Measurements from ENCODE around the gene MICALL1.

The MICALL1 gene

GRCh38 chr22:37891926-37892325, 14.2 kb upstream of the MICALL1 start:
- Histone ChIP-seq H3K36me3 (ENCODE audit: control insufficient read depth, insufficient read depth, low read length) (no peaks in the 10 kb centered on the region), H3K9ac (no peak overlapping the region), H3K9me3 (ENCODE audit: control insufficient read depth, low read length) (no peaks in the 10 kb centered on the region), H3K4me3 (ENCODE audit: low read depth, low read length) (no peak overlapping the region), H2AFZ (no peak overlapping the region), H3K79me2 (no peaks in the 10 kb centered on the region), H3K4me2 (ENCODE audit: low read length) (no peak overlapping the region), H3K27ac (peak overlapping the region; percentile 98), H3K27me3 (ENCODE audit: control insufficient read depth, insufficient read depth, low read length) (no peaks in the 10 kb centered on the region), H3K4me1 (peaks cover 49% of the 10 kb centered on the region)
- TF ChIP-seq, protein P1, sequence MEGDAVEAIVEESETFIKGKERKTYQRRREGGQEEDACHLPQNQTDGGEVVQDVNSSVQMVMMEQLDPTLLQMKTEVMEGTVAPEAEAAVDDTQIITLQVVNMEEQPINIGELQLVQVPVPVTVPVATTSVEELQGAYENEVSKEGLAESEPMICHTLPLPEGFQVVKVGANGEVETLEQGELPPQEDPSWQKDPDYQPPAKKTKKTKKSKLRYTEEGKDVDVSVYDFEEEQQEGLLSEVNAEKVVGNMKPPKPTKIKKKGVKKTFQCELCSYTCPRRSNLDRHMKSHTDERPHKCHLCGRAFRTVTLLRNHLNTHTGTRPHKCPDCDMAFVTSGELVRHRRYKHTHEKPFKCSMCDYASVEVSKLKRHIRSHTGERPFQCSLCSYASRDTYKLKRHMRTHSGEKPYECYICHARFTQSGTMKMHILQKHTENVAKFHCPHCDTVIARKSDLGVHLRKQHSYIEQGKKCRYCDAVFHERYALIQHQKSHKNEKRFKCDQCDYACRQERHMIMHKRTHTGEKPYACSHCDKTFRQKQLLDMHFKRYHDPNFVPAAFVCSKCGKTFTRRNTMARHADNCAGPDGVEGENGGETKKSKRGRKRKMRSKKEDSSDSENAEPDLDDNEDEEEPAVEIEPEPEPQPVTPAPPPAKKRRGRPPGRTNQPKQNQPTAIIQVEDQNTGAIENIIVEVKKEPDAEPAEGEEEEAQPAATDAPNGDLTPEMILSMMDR (IDR thresholded peaks at IDR 0.05): no peak

DNA sequence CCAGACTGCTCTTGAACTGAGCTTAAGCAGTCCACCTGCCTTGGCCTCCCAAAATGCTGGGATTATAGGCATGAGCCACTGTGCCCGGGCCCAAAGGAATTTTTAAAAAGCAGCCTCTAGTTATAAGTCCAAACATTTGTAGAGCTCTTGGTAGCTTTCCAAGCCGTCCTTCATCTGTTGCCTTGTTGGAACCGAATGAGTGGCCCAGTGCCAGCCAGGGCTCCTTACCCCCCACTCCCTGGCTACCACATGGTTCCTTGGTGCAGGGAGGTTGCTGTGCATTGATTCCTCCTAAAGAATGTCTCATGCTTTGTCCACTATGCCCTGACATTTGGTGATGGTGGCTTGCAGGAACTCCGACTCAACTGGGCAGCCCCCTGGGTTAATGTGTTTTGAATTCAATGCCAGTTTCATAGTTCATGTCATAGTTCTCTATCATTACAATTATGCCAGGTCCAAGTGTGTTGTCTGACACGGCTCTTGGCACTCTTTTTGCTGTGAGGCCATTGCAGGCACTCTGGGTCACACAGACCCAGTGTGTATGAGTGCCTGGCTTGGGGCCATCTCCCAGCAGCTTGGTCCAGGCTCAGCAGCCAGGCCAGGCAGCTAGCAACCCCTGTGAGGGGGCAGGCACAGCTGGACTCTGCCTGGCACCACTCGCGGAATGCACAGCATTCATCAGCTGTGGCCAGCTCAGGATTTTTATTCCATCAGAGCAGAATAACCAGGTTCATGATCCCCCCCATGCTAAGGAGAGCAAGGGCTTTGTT, 13.3 kb upstream of the MICALL1 start:
- no peaks in the 10 kb centered on the region for H3K27me3 ChIP-seq (ENCODE audit: control insufficient read depth, insufficient read depth, low read length)
- H3K79me2 ChIP-seq: no peaks in the 10 kb centered on the region
- H3K4me1 ChIP-seq: peaks cover 48% of the 10 kb centered on the region
- H3K4me2 ChIP-seq (ENCODE audit: low read length): peak overlapping the region; percentile 2
- no peaks in the 10 kb centered on the region for H3K36me3 ChIP-seq (ENCODE audit: control insufficient read depth, insufficient read depth, low read length)
- H3K9ac ChIP-seq: no peak overlapping the region
- H2AFZ ChIP-seq: no peak overlapping the region
- TF ChIP-seq, protein P1 (IDR thresholded peaks at IDR 0.05): no peak
- H3K27ac ChIP-seq: peak overlapping the region; percentile 98
- H3K9me3 ChIP-seq (ENCODE audit: control insufficient read depth, low read length): no peaks in the 10 kb centered on the region
- H3K4me3 ChIP-seq (ENCODE audit: low read depth, low read length): no peak overlapping the region

- Histone ChIP-seq H3K27ac (peak overlapping the region; percentile 98), H3K4me1 (peaks cover 48% of the 10 kb centered on the region), H3K9me3 (ENCODE audit: control insufficient read depth, low read length) (no peaks in the 10 kb centered on the region), H2AFZ (no peak overlapping the region), H3K4me3 (ENCODE audit: low read depth, low read length) (no peak overlapping the region), H3K9ac (no peak overlapping the region), H3K79me2 (no peaks in the 10 kb centered on the region), H3K36me3 (ENCODE audit: control insufficient read depth, insufficient read depth, low read length) (no peaks in the 10 kb centered on the region), H3K4me2 (ENCODE audit: low read length) (peak overlapping the region; percentile 2), H3K27me3 (ENCODE audit: control insufficient read depth, insufficient read depth, low read length) (no peaks in the 10 kb centered on the region)
- TF ChIP-seq, protein P1 (IDR thresholded peaks at IDR 0.05): no peak
These were observed 12.5 kb upstream of the MICALL1 start for GRCh38 chr22:37893583-37893983.

GRCh38 chr22:37894939-37895670, 11.0 kb upstream of the MICALL1 start:
- Histone ChIP-seq H3K9ac (no peak overlapping the region), H3K27ac (peak overlapping the region; percentile 98), H3K4me1 (peaks cover 48% of the 10 kb centered on the region)

More at GRCh38 chr22:37894939-37895670, 11.0 kb upstream of the MICALL1 start:
- peak overlapping the region; percentile 17 for H3K4me2 ChIP-seq (ENCODE audit: low read length)
- H3K79me2 ChIP-seq: no peaks in the 10 kb centered on the region
- TF ChIP-seq, protein P1 (IDR thresholded peaks at IDR 0.05): no peak
- no peaks in the 10 kb centered on the region for H3K9me3 ChIP-seq (ENCODE audit: control insufficient read depth, low read length)
- peak overlapping the region; percentile 0 for H3K4me3 ChIP-seq (ENCODE audit: low read depth, low read length)
- H3K36me3 ChIP-seq (ENCODE audit: control insufficient read depth, insufficient read depth, low read length): no peaks in the 10 kb centered on the region
- no peaks in the 10 kb centered on the region for H3K27me3 ChIP-seq (ENCODE audit: control insufficient read depth, insufficient read depth, low read length)
- no peak overlapping the region for H2AFZ ChIP-seq

All from parathyroid adenoma (tissue), 2 donors.